HEK293 (cell line): ENCODE results near the gene REEP6.
A peak's percentile ranks its signal among the peaks of the same experiment; 100 is the strongest.

Experiments used
- KLF9 ChIP-seq: fragments of 450-650 bp; formaldehyde crosslinking; IDR thresholded peaks from 2 replicates; pipeline ENCODE4 v1.5.1; 2016; ENCODE audit warnings: missing biosample characterization, missing genetic modification characterization, low read depth
- SCRT2 ChIP-seq: fragments of 450-650 bp; formaldehyde crosslinking; IDR thresholded peaks from 2 replicates; pipeline ENCODE4 v1.5.1; 2016; ENCODE audit warnings: missing biosample characterization, missing genetic modification characterization
- SETDB1 ChIP-seq: IDR thresholded peaks from one replicate; pipeline ENCODE4 v1.6.1; 2017; ENCODE audit warnings: mild to moderate bottlenecking, low read length, moderate library complexity, mixed read lengths; ENCODE audit not compliant: insufficient read length
- ZBTB10 ChIP-seq: fragments of 450-650 bp; formaldehyde crosslinking; IDR thresholded peaks from 2 replicates; pipeline ENCODE4 v1.5.1; 2016; ENCODE audit warnings: missing biosample characterization, missing genetic modification characterization
- ZBTB44 ChIP-seq: fragments of 450-650 bp; IDR thresholded peaks from 2 replicates; pipeline ENCODE4 v1.5.1; 2018; ENCODE audit warnings: missing biosample characterization, mild to moderate bottlenecking, missing genetic modification characterization
- ZBTB7A ChIP-seq: fragments of 450-650 bp; formaldehyde crosslinking; IDR thresholded peaks from 2 replicates; pipeline ENCODE4 v1.5.1; 2016; ENCODE audit warnings: low read depth, missing biosample characterization, missing genetic modification characterization
- ZNF132 ChIP-seq: fragments of 450-650 bp; formaldehyde crosslinking; IDR thresholded peaks from 2 replicates; pipeline ENCODE4 v1.5.1; 2017; ENCODE audit warnings: missing biosample characterization, missing genetic modification characterization, borderline replicate concordance
- ZNF146 ChIP-seq: fragments of 450-650 bp; formaldehyde crosslinking; IDR thresholded peaks from 2 replicates; pipeline ENCODE4 v1.5.1; 2016; ENCODE audit warnings: missing biosample characterization, missing genetic modification characterization
- ZNF184 ChIP-seq: fragments of 450-650 bp; IDR thresholded peaks from 2 replicates; pipeline ENCODE4 v1.5.1; 2018; ENCODE audit warnings: missing biosample characterization, mild to moderate bottlenecking, missing genetic modification characterization
- ZNF211 ChIP-seq: fragments of 450-650 bp; formaldehyde crosslinking; IDR thresholded peaks from 2 replicates; pipeline ENCODE4 v1.5.1; 2016; ENCODE audit warnings: low read depth, missing biosample characterization, missing genetic modification characterization
- ZNF24 ChIP-seq: fragments of 450-650 bp; formaldehyde crosslinking; IDR thresholded peaks from 2 replicates; pipeline ENCODE4 v1.5.1; 2016; ENCODE audit warnings: missing biosample characterization, missing genetic modification characterization
- ZNF341 ChIP-seq: fragments of 450-650 bp; formaldehyde crosslinking; IDR thresholded peaks from 2 replicates; pipeline ENCODE4; 2016; ENCODE audit warnings: low read depth, missing biosample characterization, missing genetic modification characterization
- ZNF350 ChIP-seq: fragments of 450-650 bp; formaldehyde crosslinking; IDR thresholded peaks from 2 replicates; pipeline ENCODE4 v1.5.0; 2017; ENCODE audit warnings: missing biosample characterization, mild to moderate bottlenecking, missing genetic modification characterization
- ZNF48 ChIP-seq: fragments of 450-650 bp; formaldehyde crosslinking; IDR thresholded peaks from 2 replicates; pipeline ENCODE4 v1.5.1; 2016; ENCODE audit warnings: missing biosample characterization, missing genetic modification characterization
- ZNF549 ChIP-seq: fragments of 450-650 bp; IDR thresholded peaks from 2 replicates; pipeline ENCODE4 v1.5.1; 2018; ENCODE audit warnings: missing biosample characterization, missing genetic modification characterization, mild to moderate bottlenecking, inconsistent platforms, moderate library complexity
- ZNF555 ChIP-seq: fragments of 450-650 bp; formaldehyde crosslinking; conservative IDR thresholded peaks from 2 replicates; pipeline ENCODE4 v1.5.1; 2017; ENCODE audit warnings: missing biosample characterization, mild to moderate bottlenecking, missing genetic modification characterization, inconsistent platforms
- ZNF561 ChIP-seq: fragments of 450-650 bp; IDR thresholded peaks from 2 replicates; pipeline ENCODE4 v1.5.1; 2018; ENCODE audit warnings: missing biosample characterization, missing genetic modification characterization, borderline replicate concordance
- ZNF600 ChIP-seq: fragments of 450-650 bp; formaldehyde crosslinking; IDR thresholded peaks from 2 replicates; pipeline ENCODE4 v1.5.1; 2016; ENCODE audit warnings: missing biosample characterization, missing genetic modification characterization
- ZNF621 ChIP-seq: fragments of 450-650 bp; formaldehyde crosslinking; IDR thresholded peaks from 2 replicates; pipeline ENCODE4 v1.5.1; 2017; ENCODE audit warnings: missing biosample characterization, missing genetic modification characterization
- ZNF645 ChIP-seq: fragments of 450-650 bp; formaldehyde crosslinking; IDR thresholded peaks from 2 replicates; pipeline ENCODE4; 2016; ENCODE audit warnings: missing biosample characterization, missing genetic modification characterization
- ZNF707 ChIP-seq: fragments of 450-650 bp; formaldehyde crosslinking; IDR thresholded peaks from 2 replicates; pipeline ENCODE4 v1.5.1; 2016; ENCODE audit warnings: missing biosample characterization, missing genetic modification characterization
- ZSCAN30 ChIP-seq: fragments of 450-650 bp; IDR thresholded peaks from 2 replicates; pipeline ENCODE4 v1.5.1; 2018; ENCODE audit warnings: missing biosample characterization, mild to moderate bottlenecking, missing genetic modification characterization, moderate library complexity
- TF ChIP-seq, protein P1 (sequence below): fragments of 450-650 bp; formaldehyde crosslinking; IDR thresholded peaks from 2 replicates; pipeline ENCODE4 v1.5.1; 2016; ENCODE audit warnings: missing biosample characterization, missing genetic modification characterization
- TF ChIP-seq, protein P2 (sequence below): fragments of 450-650 bp; formaldehyde crosslinking; IDR thresholded peaks from 2 replicates; pipeline ENCODE4 v1.5.1; 2016; ENCODE audit warnings: missing biosample characterization, missing genetic modification characterization
- TF ChIP-seq, protein P3 (sequence below): fragments of 450-650 bp; formaldehyde crosslinking; IDR thresholded peaks from 2 replicates; pipeline ENCODE4 v1.5.1; 2017; ENCODE audit warnings: missing biosample characterization, mild to moderate bottlenecking, missing genetic modification characterization, moderate library complexity

The REEP6 gene

DNA sequence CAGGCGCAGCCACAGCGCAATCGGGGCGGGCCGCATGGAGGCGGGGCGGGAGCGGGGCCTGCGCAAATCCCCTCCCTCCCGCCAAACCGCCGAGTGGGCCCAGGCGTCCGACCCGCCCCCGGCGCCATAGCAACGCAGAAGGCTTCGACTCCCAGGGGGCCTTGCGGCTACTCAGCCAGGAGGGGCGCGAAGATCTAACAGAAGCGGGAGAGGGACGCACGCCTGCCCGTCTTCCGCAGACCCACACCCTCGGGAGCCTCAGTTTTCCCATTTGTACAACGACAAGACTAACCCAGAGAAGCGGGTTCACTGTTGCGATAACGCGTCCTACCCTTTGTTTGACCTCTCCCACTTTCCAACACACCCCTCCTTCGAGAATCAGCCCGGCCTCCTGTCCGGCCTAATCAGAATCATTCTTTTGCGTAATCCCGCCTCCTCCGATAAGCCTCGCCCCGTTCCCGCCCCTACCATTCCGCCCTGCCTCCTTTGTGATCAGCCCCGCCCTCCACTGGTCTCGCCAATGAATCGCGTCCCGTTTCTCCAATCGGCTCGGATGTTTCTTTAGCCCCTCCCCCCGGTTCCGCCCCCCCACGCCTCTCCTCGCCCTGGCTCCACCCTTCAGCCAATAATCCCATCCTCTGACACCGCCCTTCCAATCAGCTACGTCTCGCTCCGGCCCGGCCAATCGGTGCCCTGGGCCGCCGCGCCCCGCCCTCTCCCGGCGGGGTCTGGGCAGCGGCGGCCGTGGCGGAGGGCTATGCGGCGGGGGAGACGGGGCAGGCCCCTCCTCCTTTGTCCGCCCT lies 469 bp upstream of the REEP6 start, which contains the start of gene PCSK4 (continued):
- TF ChIP-seq, protein P1, sequence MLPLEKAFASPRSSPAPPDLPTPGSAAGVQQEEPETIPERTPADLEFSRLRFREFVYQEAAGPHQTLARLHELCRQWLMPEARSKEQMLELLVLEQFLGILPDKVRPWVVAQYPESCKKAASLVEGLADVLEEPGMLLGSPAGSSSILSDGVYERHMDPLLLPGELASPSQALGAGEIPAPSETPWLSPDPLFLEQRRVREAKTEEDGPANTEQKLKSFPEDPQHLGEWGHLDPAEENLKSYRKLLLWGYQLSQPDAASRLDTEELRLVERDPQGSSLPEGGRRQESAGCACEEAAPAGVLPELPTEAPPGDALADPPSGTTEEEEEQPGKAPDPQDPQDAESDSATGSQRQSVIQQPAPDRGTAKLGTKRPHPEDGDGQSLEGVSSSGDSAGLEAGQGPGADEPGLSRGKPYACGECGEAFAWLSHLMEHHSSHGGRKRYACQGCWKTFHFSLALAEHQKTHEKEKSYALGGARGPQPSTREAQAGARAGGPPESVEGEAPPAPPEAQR (tag by site-specific recombination): no peak
- TF ChIP-seq ZNF645 (no peak), ZNF561 (tag by site-specific recombination) (no peak; the same call in 1 of the 2 replicates), SETDB1 (no peak), ZNF48 (no peak), ZBTB7A (tag by site-specific recombination) (no peak), ZNF184 (tag by site-specific recombination) (no peak), ZBTB10 (tag by site-specific recombination) (no peak), ZNF341 (tag by site-specific recombination) (peak; percentile 45; the same call in 1 of the 2 replicates), ZNF132 (tag by site-specific recombination) (no peak), ZNF600 (tag by site-specific recombination) (no peak; the same call in 1 of the 2 replicates), ZNF146 (tag by site-specific recombination) (no peak), SCRT2 (tag by site-specific recombination) (no peak), ZNF211 (tag by site-specific recombination) (no peak), ZSCAN30 (no peak), ZBTB44 (tag by site-specific recombination) (no peak), ZNF555 (tag by site-specific recombination) (no peak), ZNF621 (tag by site-specific recombination) (no peak), ZNF707 (tag by site-specific recombination) (no peak), ZNF549 (tag by site-specific recombination) (no peak), ZNF24 (tag by site-specific recombination) (0 out of 2 replicates have a peak, but pooled peaks have one; percentile 37), ZNF350 (tag by site-specific recombination) (no peak), KLF9 (peak; percentile 87)
- TF ChIP-seq, protein P2, sequence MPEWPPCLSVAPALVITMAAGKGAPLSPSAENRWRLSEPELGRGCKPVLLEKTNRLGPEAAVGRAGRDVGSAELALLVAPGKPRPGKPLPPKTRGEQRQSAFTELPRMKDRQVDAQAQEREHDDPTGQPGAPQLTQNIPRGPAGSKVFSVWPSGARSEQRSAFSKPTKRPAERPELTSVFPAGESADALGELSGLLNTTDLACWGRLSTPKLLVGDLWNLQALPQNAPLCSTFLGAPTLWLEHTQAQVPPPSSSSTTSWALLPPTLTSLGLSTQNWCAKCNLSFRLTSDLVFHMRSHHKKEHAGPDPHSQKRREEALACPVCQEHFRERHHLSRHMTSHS: no peak
- TF ChIP-seq, protein P3, sequence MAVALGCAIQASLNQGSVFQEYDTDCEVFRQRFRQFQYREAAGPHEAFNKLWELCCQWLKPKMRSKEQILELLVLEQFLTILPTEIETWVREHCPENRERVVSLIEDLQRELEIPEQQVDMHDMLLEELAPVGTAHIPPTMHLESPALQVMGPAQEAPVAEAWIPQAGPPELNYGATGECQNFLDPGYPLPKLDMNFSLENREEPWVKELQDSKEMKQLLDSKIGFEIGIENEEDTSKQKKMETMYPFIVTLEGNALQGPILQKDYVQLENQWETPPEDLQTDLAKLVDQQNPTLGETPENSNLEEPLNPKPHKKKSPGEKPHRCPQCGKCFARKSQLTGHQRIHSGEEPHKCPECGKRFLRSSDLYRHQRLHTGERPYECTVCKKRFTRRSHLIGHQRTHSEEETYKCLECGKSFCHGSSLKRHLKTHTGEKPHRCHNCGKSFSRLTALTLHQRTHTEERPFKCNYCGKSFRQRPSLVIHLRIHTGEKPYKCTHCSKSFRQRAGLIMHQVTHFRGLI: no peak
